DMS 273 (cell line): ENCODE data around the gene MIP.
"Not testable (repeated sequence)": the region's sequence is repeated elsewhere in the genome, so short reads cannot be mapped to it uniquely, and the experiment has no call there.

Experiments
- DNase-seq: peaks from one replicate; lab custom pipeline; 2025; ENCODE audit not compliant: unreplicated experiment; lab: John Stamatoyannopoulos, UW

The MIP gene

GRCh38 chr12:56411781-56412639 lies 42.4 kb downstream of the MIP start:
- DNase-seq: no peak

DNA sequence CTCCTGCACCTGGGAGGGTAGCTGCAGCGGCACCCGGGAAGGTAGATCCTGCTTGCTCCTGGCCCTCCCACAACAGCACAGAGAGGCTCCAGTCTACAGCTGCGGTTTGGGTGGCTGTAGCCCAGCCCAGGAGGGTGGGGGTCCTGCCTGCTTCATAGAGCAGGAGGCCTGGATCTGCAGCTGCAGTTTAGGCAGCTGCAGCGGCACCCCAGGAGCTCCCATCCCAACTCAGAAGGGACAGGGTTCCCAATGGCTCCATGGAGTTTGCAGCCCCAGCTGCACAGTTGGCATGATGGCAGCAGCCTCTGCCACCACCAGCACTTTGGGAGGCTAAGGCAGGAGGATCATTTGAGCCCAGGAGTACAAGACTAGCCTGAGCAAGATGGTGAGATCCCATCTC lies 43.7 kb downstream of the MIP start:
- DNase-seq: no peak

- no peak for DNase-seq
These were observed 45.5 kb downstream of the MIP start for GRCh38 chr12:56408799-56409417.

DNA sequence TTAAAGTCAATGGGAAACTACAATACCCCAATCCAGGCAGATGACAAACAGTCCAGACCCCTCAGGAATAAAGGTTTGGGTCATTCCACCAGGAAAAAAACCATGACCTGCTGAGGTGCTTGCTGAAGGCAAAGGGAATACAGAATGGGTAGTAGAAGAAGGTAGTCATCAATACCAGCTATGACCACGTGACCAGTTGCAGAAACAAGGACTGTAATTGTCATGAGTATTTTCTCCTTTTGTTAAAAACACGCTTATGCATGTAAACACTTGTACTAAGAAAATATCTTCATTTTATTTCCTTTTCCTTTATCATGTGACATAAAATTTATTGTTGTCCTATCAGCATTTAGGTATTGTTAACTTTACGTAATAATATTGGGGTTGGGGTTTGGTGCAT lies 50.2 kb downstream of the MIP start:
- not testable (repeated sequence) for DNase-seq

- DNase-seq: not testable (repeated sequence)
These were observed 52.8 kb downstream of the MIP start for GRCh38 chr12:56401612-56402011.

GRCh38 chr12:56401125-56401524 lies 53.3 kb downstream of the MIP start:
- DNase-seq: not testable (repeated sequence)
